HepG2 (cell line): ENCODE measurements around the gene EIF3L. TPM values are rescaled to one million over a fixed set of nuclear protein-coding genes. Genes with fewer than 3 reads are reported as not detected.

Source experiments
- ADNP ChIP-seq: sonication (generic); formaldehyde crosslinking; IDR thresholded peaks from 2 replicates; pipeline ENCODE4 v1.4.0; 2020; ENCODE audit warnings: missing genetic modification reagents
- CHD2 ChIP-seq: IDR thresholded peaks from 2 replicates; pipeline ENCODE4 v1.6.1; 2011; ENCODE audit warnings: low read depth, low read length, improper control_type of control experiment
- FOXA1 ChIP-seq, 2 experiments: fragments of 450-650 bp in 1 of 2; sonication (generic) in 1 of 2; formaldehyde crosslinking in 1 of 2; IDR thresholded peaks; 2 replicates each; pipeline versions ENCODE4 v1.4.0 to v1.6.1; 2016 to 2020; ENCODE audit warnings: missing genetic modification reagents in 1 of 2
- FOXJ3 ChIP-seq: sonication (generic); formaldehyde crosslinking; IDR thresholded peaks from 2 replicates; pipeline ENCODE4 v1.4.0; 2020; ENCODE audit warnings: missing genetic modification reagents, mild to moderate bottlenecking, borderline replicate concordance
- HNRNPH1 ChIP-seq: fragments of 200-400 bp; formaldehyde crosslinking; optimal IDR thresholded peaks from 2 replicates; pipeline ENCODE3; 2017; ENCODE audit warnings: mild to moderate bottlenecking, low read depth, low read length
- JUND ChIP-seq: sonication (generic); formaldehyde crosslinking; IDR thresholded peaks from 2 replicates; pipeline ENCODE4 v1.8.0; 2022; ENCODE audit warnings: mild to moderate bottlenecking, missing genetic modification reagents
- KLF6 ChIP-seq: IDR thresholded peaks from 2 replicates; pipeline ENCODE4 v1.8.0; 2016; ENCODE audit warnings: missing biosample characterization, missing genetic modification reagents
- NR2C2 ChIP-seq: sonication (generic); formaldehyde crosslinking; IDR thresholded peaks from 2 replicates; pipeline ENCODE4 v1.4.0; 2020; ENCODE audit warnings: missing genetic modification reagents, mild to moderate bottlenecking, moderate library complexity, borderline replicate concordance
- PAF1 ChIP-seq: IDR thresholded peaks from 2 replicates; pipeline ENCODE4 v1.6.1; 2016; ENCODE audit warnings: missing genetic modification reagents, missing compliant biosample characterization
- POLR2AphosphoS5 ChIP-seq: IDR thresholded peaks from 2 replicates; pipeline ENCODE4 v1.6.1; 2012; ENCODE audit warnings: low read depth, low read length
- POLR2G ChIP-seq: fragments of 200-400 bp; formaldehyde crosslinking; IDR thresholded peaks from 2 replicates; pipeline ENCODE4 v1.6.1; 2018; ENCODE audit warnings: mild to moderate bottlenecking, low read depth, low read length, moderate library complexity
- PRMT3 ChIP-seq: sonication (generic); formaldehyde crosslinking; IDR thresholded peaks from 2 replicates; pipeline ENCODE4 v1.8.1; 2022; ENCODE audit warnings: low read depth, mild to moderate bottlenecking, moderate library complexity, missing genetic modification reagents, borderline replicate concordance
- RBM22 ChIP-seq: fragments of 200-400 bp; formaldehyde crosslinking; optimal IDR thresholded peaks from 2 replicates; pipeline ENCODE3; 2017; ENCODE audit warnings: mild to moderate bottlenecking, low read length, moderate library complexity
- SALL1 ChIP-seq: sonication (generic); formaldehyde crosslinking; IDR thresholded peaks from 2 replicates; pipeline ENCODE4 v1.8.0; 2022; ENCODE audit warnings: mild to moderate bottlenecking, missing genetic modification reagents
- SATB2 ChIP-seq: sonication (generic); formaldehyde crosslinking; IDR thresholded peaks from 2 replicates; pipeline ENCODE4 v1.5.0; 2020; ENCODE audit warnings: missing genetic modification reagents
- SIN3A ChIP-seq: IDR thresholded peaks from 2 replicates; pipeline ENCODE4 v1.6.1; 2011; ENCODE audit warnings: low read depth, mild to moderate bottlenecking, control low read depth, low read length, borderline replicate concordance
- SIX1 ChIP-seq: sonication (generic); formaldehyde crosslinking; IDR thresholded peaks from 2 replicates; pipeline ENCODE4 v1.4.0; 2020; ENCODE audit warnings: missing genetic modification reagents, borderline replicate concordance
- XRCC5 ChIP-seq: fragments of 200-400 bp; formaldehyde crosslinking; optimal IDR thresholded peaks from 2 replicates; pipeline ENCODE3; 2017; ENCODE audit warnings: mild to moderate bottlenecking, low read length
- ZHX1 ChIP-seq: sonication (generic); formaldehyde crosslinking; IDR thresholded peaks from 2 replicates; pipeline ENCODE4 v1.8.1; 2022; ENCODE audit warnings: low read depth, mild to moderate bottlenecking, missing genetic modification reagents
- ZMYM2 ChIP-seq: sonication (generic); formaldehyde crosslinking; IDR thresholded peaks from 2 replicates; pipeline ENCODE4 v1.8.0; 2022; ENCODE audit warnings: mild to moderate bottlenecking, missing genetic modification reagents
- ZNF207 ChIP-seq: fragments of 450-650 bp; IDR thresholded peaks from 2 replicates; pipeline ENCODE4 v1.6.1; 2016; ENCODE audit warnings: antibody characterized with exemption, borderline replicate concordance
- ZNF275 ChIP-seq: sonication (generic); formaldehyde crosslinking; IDR thresholded peaks from 2 replicates; pipeline ENCODE4 v1.8.0; 2022; ENCODE audit warnings: missing genetic modification reagents, mild to moderate bottlenecking, inconsistent platforms, borderline replicate concordance
- ZNF451 ChIP-seq: sonication (generic); formaldehyde crosslinking; IDR thresholded peaks from 2 replicates; pipeline ENCODE4 v1.5.0; 2020; ENCODE audit warnings: mild to moderate bottlenecking, missing genetic modification reagents
- ZNF496 ChIP-seq: sonication (generic); formaldehyde crosslinking; IDR thresholded peaks from 2 replicates; pipeline ENCODE4 v1.8.1; 2023; ENCODE audit warnings: mild to moderate bottlenecking, moderate library complexity, missing genetic modification reagents; ENCODE audit not compliant: insufficient replicate concordance
- polyA plus RNA-seq, 8 experiments: library from polyadenylated mRNA; depleted of rRNA in 3 of 8; stranded (reverse) in 7 of 8; unstranded in 1 of 8; fragments of >200 nt; fragmentation: Illumina TruSeq in 4 of 8; extraction: Trizol in 4 of 8; gene quantifications; 2 replicates each; pipeline versions ENCODE4 v1.2.1 to v1.2.3, GENCODE V29; 2011 to 2016; ENCODE audit warnings: low read depth in 4 of 8, missing spikeins in 1 of 8, mixed read lengths in 1 of 8; ENCODE audit not compliant: insufficient read depth in 1 of 8
- total RNA-seq, 5 experiments: library from RNA; depleted of rRNA; stranded (reverse); fragments of >200 nt; fragmentation: Illumina TruSeq; extraction: Trizol; gene quantifications; 2 replicates each; pipeline ENCODE4 v1.2.3, GENCODE V29; 2016; ENCODE audit warnings: low read depth in 1 of 5

Gene EIF3L
- total and polyA plus RNA-seq, 2 of the 13 experiments (the other 11 are each of a cell fraction or from before 2014, with no cell fraction given): 514 to 793 TPM

- peak; percentile 32; the same call in 1 of the 2 replicates for TF ChIP-seq POLR2G
- no peak for TF ChIP-seq RBM22
- TF ChIP-seq ZNF207: no peak
- no peak for TF ChIP-seq HNRNPH1
- no peak for TF ChIP-seq FOXJ3 (CRISPR knock-in tag)
- TF ChIP-seq NR2C2 (CRISPR knock-in tag): no peak
- no peak for TF ChIP-seq FOXA1 (IDR thresholded peaks at IDR 0.05)
- 0 out of 2 replicates have a peak, but pooled peaks have one; percentile 9 for TF ChIP-seq FOXA1 (CRISPR knock-in tag; IDR thresholded peaks at IDR 0.05)
- TF ChIP-seq SIX1: no peak
- peak; percentile 9; the same call in 1 of the 2 replicates for TF ChIP-seq SALL1 (CRISPR knock-in tag)
- no peak for TF ChIP-seq ZHX1
- no peak for TF ChIP-seq POLR2AphosphoS5
- no peak for TF ChIP-seq XRCC5
- no peak for TF ChIP-seq ZNF496
- TF ChIP-seq SIN3A: no peak
- no peak for TF ChIP-seq PAF1 (CRISPR knock-in tag)
- no peak for TF ChIP-seq ZMYM2 (CRISPR knock-in tag)
- TF ChIP-seq JUND (CRISPR knock-in tag): no peak
- no peak for TF ChIP-seq KLF6 (CRISPR knock-in tag)
- no peak for TF ChIP-seq PRMT3
- no peak for TF ChIP-seq SATB2 (CRISPR knock-in tag)
- no peak for TF ChIP-seq ZNF275
- no peak for TF ChIP-seq ADNP (CRISPR knock-in tag)
- no peak for TF ChIP-seq CHD2
- no peak for TF ChIP-seq ZNF451
Observed at GRCh38 chr22:37894939-37895670, 45.9 kb downstream of the EIF3L start (continued).
